T-helper 1 cell (primary cell): ENCODE measurements around the gene ARPP19.
"Not testable (repeated sequence)": the region's sequence is repeated elsewhere in the genome, so short reads cannot be mapped to it uniquely, and the experiment has no call there.

Experiments
- DNase-seq, 5 donors: peaks; one replicate each; pipeline ENCODE4 v3.0.0-alpha.2; 2012 to 2020

ARPP19 gene

GRCh38 chr15:52551186-52551585 lies 17.6 kb downstream of the ARPP19 start:
- DNase-seq = not testable (repeated sequence)

- DNase-seq = peak in 1 of 5 donors; percentile 50
Observed at GRCh38 chr15:52546031-52546751, 22.6 kb downstream of the ARPP19 start.

- no peak for DNase-seq
Observed at GRCh38 chr15:52540374-52541012, 28.3 kb downstream of the ARPP19 start.

- DNase-seq = no peak
Observed at GRCh38 chr15:52537459-52537858, 31.4 kb downstream of the ARPP19 start.

- DNase-seq = no peak
Observed at GRCh38 chr15:52532427-52532826, 36.4 kb downstream of the ARPP19 start.

- no peak for DNase-seq
Observed at GRCh38 chr15:52529940-52530339, 38.9 kb downstream of the ARPP19 start.

- DNase-seq = peak in 3 of 5 donors; percentile 4 to 19 (median 10)
Observed at GRCh38 chr15:52529341-52529924, 39.4 kb downstream of the ARPP19 start.

GRCh38 chr15:52528564-52529340 lies 40.1 kb downstream of the ARPP19 start, which contains the start of gene MYO5A:
TSS of gene MYO5A (minus strand) at chr15:52528880. CDS start at chr15:52528806, 74 bp downstream.
- DNase-seq = peak; percentile 57 to 88 (median 73)

GRCh38 chr15:52527911-52528563 lies 40.8 kb downstream of the ARPP19 start:
- peak in 3 of 5 donors; percentile 8 to 36 (median 17) for DNase-seq

- no peak for DNase-seq
Observed at GRCh38 chr15:52527196-52527910, 41.5 kb downstream of the ARPP19 start.

GRCh38 chr15:52524223-52525136 lies 44.4 kb downstream of the ARPP19 start:
- no peak for DNase-seq

GRCh38 chr15:52523647-52524046 lies 45.2 kb downstream of the ARPP19 start:
- DNase-seq = no peak

GRCh38 chr15:52523192-52523591 lies 45.6 kb downstream of the ARPP19 start:
- DNase-seq = no peak

GRCh38 chr15:52521682-52522081 lies 47.1 kb downstream of the ARPP19 start:
- no peak for DNase-seq

GRCh38 chr15:52520421-52520820 lies 48.4 kb downstream of the ARPP19 start:
- DNase-seq = no peak

GRCh38 chr15:52518487-52519371 lies 50.1 kb downstream of the ARPP19 start:
- no peak for DNase-seq

- DNase-seq = no peak
Observed at GRCh38 chr15:52517014-52517413, 51.8 kb downstream of the ARPP19 start.

GRCh38 chr15:52515343-52515742 lies 53.5 kb downstream of the ARPP19 start:
- DNase-seq = no peak

GRCh38 chr15:52514482-52514881 lies 54.3 kb downstream of the ARPP19 start:
- DNase-seq = no peak

- DNase-seq = not testable (repeated sequence)
Observed at GRCh38 chr15:52512869-52513268, 56.0 kb downstream of the ARPP19 start.
